HEK293 (cell line): ENCODE measurements around the gene PHACTR1.
A peak's percentile ranks its signal among the peaks of the same experiment; 100 is the strongest.
"Not testable (repeated sequence)": the region's sequence is repeated elsewhere in the genome, so short reads cannot be mapped to it uniquely, and the experiment has no call there.

Experiments
- CTCF ChIA-PET: fragments of 350-600 bp; formaldehyde crosslinking; extraction: SDS; loops from one replicate; lab custom pipeline; 2021; ENCODE audit warnings: antibody characterized with exemption; lab: Yijun Ruan, JAX
- POLR2A ChIA-PET: fragments of 300-600 bp; formaldehyde crosslinking; extraction: SDS; loops from one replicate; lab custom pipeline; 2020; ENCODE audit warnings: antibody characterized with exemption, inconsistent platforms; lab: Yijun Ruan, JAX
- H3K27ac ChIP-seq: fragments of 200-500 bp; sonication (Bioruptor generic); 2 replicates; pipeline ENCODE4 v1.5.1; 2014; ENCODE audit warnings: low read depth, low read length, control low read depth, inconsistent platforms; ENCODE audit errors: extremely low read depth
- H3K36me3 ChIP-seq, 2 experiments: fragments of 200-500 bp in 1 of 2; sonication (Bioruptor generic) in 1 of 2; 1 replicate in 1 of 2; 2 replicates in 1 of 2; pipeline ENCODE4 v1.5.1; 2014 to 2017; ENCODE audit warnings: inconsistent platforms in 2 of 2, low read length in 2 of 2; ENCODE audit not compliant: control insufficient read depth in 2 of 2, insufficient read depth in 1 of 2
- H3K4me1 ChIP-seq: fragments of 200-500 bp; sonication (Bioruptor generic); 2 replicates; pipeline ENCODE4 v1.5.1; 2014; ENCODE audit warnings: mild to moderate bottlenecking, low read length, inconsistent platforms; ENCODE audit not compliant: control insufficient read depth, insufficient read depth
- H3K4me3 ChIP-seq: 2 replicates; pipeline ENCODE4 v1.5.1; 2011; ENCODE audit warnings: low read depth, mild to moderate bottlenecking, control low read depth, low read length, moderate library complexity
- H3K9me3 ChIP-seq: fragments of 200-500 bp; sonication (Bioruptor generic); 2 replicates; pipeline ENCODE4 v1.5.1; 2014; ENCODE audit warnings: low read depth, low read length, inconsistent platforms; ENCODE audit not compliant: control insufficient read depth, insufficient read depth
- ATF2 ChIP-seq: fragments of 450-650 bp; formaldehyde crosslinking; IDR thresholded peaks from 2 replicates; pipeline ENCODE4 v1.5.1; 2016; ENCODE audit warnings: missing biosample characterization, missing genetic modification characterization, low read depth
- GLIS1 ChIP-seq: fragments of 450-650 bp; formaldehyde crosslinking; IDR thresholded peaks from 2 replicates; pipeline ENCODE4 v1.5.1; 2016; ENCODE audit warnings: missing biosample characterization, missing genetic modification characterization
- PRDM2 ChIP-seq: fragments of 450-650 bp; formaldehyde crosslinking; IDR thresholded peaks from 2 replicates; pipeline ENCODE4 v1.5.1; 2016; ENCODE audit warnings: missing biosample characterization, missing genetic modification characterization, borderline replicate concordance
- ZNF133 ChIP-seq: fragments of 450-650 bp; formaldehyde crosslinking; IDR thresholded peaks from 2 replicates; pipeline ENCODE4 v1.5.1; 2016; ENCODE audit warnings: missing biosample characterization, missing genetic modification characterization
- ZNF169 ChIP-seq: fragments of 450-650 bp; formaldehyde crosslinking; IDR thresholded peaks from 2 replicates; pipeline ENCODE4 v1.5.1; 2016; ENCODE audit warnings: missing biosample characterization, missing genetic modification characterization
- ZNF239 ChIP-seq: fragments of 450-650 bp; formaldehyde crosslinking; IDR thresholded peaks from 2 replicates; pipeline ENCODE4 v1.5.1; 2016; ENCODE audit warnings: missing biosample characterization, missing genetic modification characterization
- ZNF529 ChIP-seq: fragments of 450-650 bp; formaldehyde crosslinking; IDR thresholded peaks from 2 replicates; pipeline ENCODE4 v1.5.1; 2017; ENCODE audit warnings: missing genetic modification characterization, missing biosample characterization; ENCODE audit not compliant: insufficient replicate concordance
- ZNF549 ChIP-seq: fragments of 450-650 bp; IDR thresholded peaks from 2 replicates; pipeline ENCODE4 v1.5.1; 2018; ENCODE audit warnings: missing biosample characterization, missing genetic modification characterization, mild to moderate bottlenecking, inconsistent platforms, moderate library complexity
- ZNF560 ChIP-seq: fragments of 450-650 bp; formaldehyde crosslinking; IDR thresholded peaks from 2 replicates; pipeline ENCODE4 v1.5.1; 2017; ENCODE audit warnings: missing biosample characterization, missing genetic modification characterization, borderline replicate concordance
- ZNF624 ChIP-seq: fragments of 450-650 bp; formaldehyde crosslinking; IDR thresholded peaks from 2 replicates; pipeline ENCODE4 v1.5.1; 2017; ENCODE audit warnings: missing biosample characterization, missing genetic modification characterization
- ZNF626 ChIP-seq: fragments of 450-650 bp; sonication (Bioruptor Pico); formaldehyde crosslinking; IDR thresholded peaks from 2 replicates; pipeline ENCODE4 v1.5.1; 2018; ENCODE audit warnings: missing biosample characterization, missing genetic modification characterization, inconsistent platforms
- ZNF645 ChIP-seq: fragments of 450-650 bp; formaldehyde crosslinking; IDR thresholded peaks from 2 replicates; pipeline ENCODE4; 2016; ENCODE audit warnings: missing biosample characterization, missing genetic modification characterization
- ZNF768 ChIP-seq: fragments of 450-650 bp; formaldehyde crosslinking; IDR thresholded peaks from 2 replicates; pipeline ENCODE4 v1.5.1; 2018; ENCODE audit warnings: missing biosample characterization, mild to moderate bottlenecking, missing genetic modification characterization
- ZNF777 ChIP-seq: fragments of 450-650 bp; formaldehyde crosslinking; IDR thresholded peaks from 2 replicates; pipeline ENCODE4 v1.5.1; 2017; ENCODE audit warnings: missing biosample characterization, missing genetic modification characterization, borderline replicate concordance
- TF ChIP-seq, protein P1 (sequence below): fragments of 450-650 bp; formaldehyde crosslinking; IDR thresholded peaks from 2 replicates; pipeline ENCODE4 v1.5.1; 2016; ENCODE audit warnings: missing biosample characterization, missing genetic modification characterization

PHACTR1 gene

GRCh38 chr6:13159300-13159699 is 442.7 kb downstream of the PHACTR1 start:
- POLR2A ChIA-PET, result no interaction called here
- TF ChIP-seq ZNF549 (no peak), ZNF645 (tag by site-specific recombination) (no peak), ZNF239 (tag by site-specific recombination) (no peak)
- TF ChIP-seq, protein P1, sequence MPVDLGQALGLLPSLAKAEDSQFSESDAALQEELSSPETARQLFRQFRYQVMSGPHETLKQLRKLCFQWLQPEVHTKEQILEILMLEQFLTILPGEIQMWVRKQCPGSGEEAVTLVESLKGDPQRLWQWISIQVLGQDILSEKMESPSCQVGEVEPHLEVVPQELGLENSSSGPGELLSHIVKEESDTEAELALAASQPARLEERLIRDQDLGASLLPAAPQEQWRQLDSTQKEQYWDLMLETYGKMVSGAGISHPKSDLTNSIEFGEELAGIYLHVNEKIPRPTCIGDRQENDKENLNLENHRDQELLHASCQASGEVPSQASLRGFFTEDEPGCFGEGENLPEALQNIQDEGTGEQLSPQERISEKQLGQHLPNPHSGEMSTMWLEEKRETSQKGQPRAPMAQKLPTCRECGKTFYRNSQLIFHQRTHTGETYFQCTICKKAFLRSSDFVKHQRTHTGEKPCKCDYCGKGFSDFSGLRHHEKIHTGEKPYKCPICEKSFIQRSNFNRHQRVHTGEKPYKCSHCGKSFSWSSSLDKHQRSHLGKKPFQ (tag by site-specific recombination), result no peak
- CTCF ChIA-PET, result no interaction called here

GRCh38 chr6:13159822-13160221 is 443.3 kb downstream of the PHACTR1 start:
- H3K27ac ChIP-seq, POLR2A ChIA-PET, H3K4me1 ChIP-seq, H3K36me3 ChIP-seq, H3K4me3 ChIP-seq, H3K9me3 ChIP-seq: not testable (repeated sequence)
- TF ChIP-seq ATF2 (tag by site-specific recombination), result 0 out of 2 replicates have a peak, but pooled peaks have one; percentile 56
- CTCF ChIA-PET, result interaction anchor here (0.6 kb wide), 1 partner anchor 490 kb away, joined by 3 read pairs; no protein-coding TSS in a partner anchor

More at GRCh38 chr6:13159300-13159699, 442.7 kb downstream of the PHACTR1 start:
- Histone ChIP-seq H3K9me3 (no peaks in the 10 kb centered on the region), H3K4me1 (no peaks in the 10 kb centered on the region), H3K27ac (no peak overlapping the region), H3K4me3 (no peak overlapping the region), H3K36me3 (no peaks in the 10 kb centered on the region)

DNA sequence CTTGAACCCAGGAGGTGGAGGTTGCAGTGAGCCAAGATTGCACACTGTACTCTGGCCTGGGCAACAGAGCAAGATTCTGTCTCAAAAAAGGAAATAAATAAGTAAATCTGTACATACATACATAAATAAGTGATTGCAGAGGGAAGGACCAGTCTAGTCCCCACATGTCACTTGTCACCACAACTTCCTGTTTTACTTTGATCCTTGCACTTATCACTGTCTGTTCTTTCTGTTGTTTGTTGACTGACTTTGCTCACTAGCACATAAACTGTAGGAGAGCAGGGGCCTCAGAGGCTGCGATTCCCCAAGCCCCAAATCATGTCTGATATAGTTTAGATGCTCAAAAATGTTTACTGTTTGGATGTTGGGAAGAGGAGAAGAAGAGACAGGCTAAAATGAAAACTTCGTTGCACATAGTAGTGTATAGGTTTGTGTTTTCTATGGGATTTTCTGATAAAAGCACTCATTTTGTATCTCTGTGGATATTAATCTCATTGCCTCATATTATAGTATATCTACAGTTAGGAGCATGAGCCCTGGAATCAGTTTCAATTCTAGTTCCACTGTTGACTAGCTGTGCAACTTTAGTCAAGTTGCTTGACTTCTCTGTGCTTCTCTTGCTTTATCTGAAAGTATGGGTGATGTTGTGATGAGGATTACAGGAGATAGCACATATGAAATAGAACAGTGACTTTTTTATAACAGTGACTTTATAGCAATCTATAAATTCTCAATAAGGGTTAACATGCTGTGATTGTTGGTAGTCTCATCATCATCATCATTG is 446.8 kb downstream of the PHACTR1 start:
- ChIA-PET CTCF (interaction anchor here (0.6 kb wide), 1 partner anchor 787 kb away, joined by 3 read pairs; no protein-coding TSS in a partner anchor), POLR2A (no interaction called here)
- TF ChIP-seq ZNF133 (tag by site-specific recombination) (no peak), ZNF626 (tag by site-specific recombination) (no peak), ZNF529 (tag by site-specific recombination) (no peak), ZNF768 (tag by site-specific recombination) (peak; percentile 76; the same call in 1 of the 2 replicates), ZNF169 (tag by site-specific recombination) (no peak)
- no peaks in the 10 kb centered on the region for H3K9me3 ChIP-seq
- H3K4me1 ChIP-seq, result peaks cover 3% of the 10 kb centered on the region; the same call in 1 of the 2 replicates
- H3K4me3 ChIP-seq, result no peak overlapping the region
- no peak overlapping the region for H3K27ac ChIP-seq
- H3K36me3 ChIP-seq, result no peaks in the 10 kb centered on the region

DNA sequence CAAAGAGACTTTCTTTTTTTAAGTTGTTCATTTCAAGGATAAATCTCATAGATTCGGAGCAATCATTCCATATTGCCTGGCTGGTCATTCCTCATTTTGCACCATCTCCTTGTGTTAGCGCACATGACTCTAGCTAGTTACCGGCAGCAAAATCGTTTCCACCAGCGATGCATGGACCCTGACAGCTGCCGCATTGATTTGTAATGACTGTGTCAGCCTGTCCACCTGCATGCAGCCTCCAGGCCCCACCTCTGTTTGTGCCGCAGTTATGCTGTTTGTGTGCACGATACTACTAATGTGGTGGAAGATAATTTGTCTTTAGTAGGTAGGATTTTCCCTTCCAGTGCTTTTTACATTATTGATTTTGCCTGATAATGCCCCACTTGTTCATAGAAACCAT is 447.7 kb downstream of the PHACTR1 start:
- H3K27ac ChIP-seq, result no peak overlapping the region
- ChIA-PET CTCF (interaction anchor here (0.6 to 0.7 kb wide), 2 partner anchors 15 to 23 kb away, joined by 4 read pairs; no protein-coding TSS in a partner anchor), POLR2A (no interaction called here)
- H3K9me3 ChIP-seq, result no peaks in the 10 kb centered on the region
- no peak overlapping the region for H3K4me3 ChIP-seq
- H3K4me1 ChIP-seq, result peaks cover 3% of the 10 kb centered on the region; the same call in 1 of the 2 replicates
- no peaks in the 10 kb centered on the region for H3K36me3 ChIP-seq
- TF ChIP-seq ZNF777 (tag by site-specific recombination), result no peak
- TF ChIP-seq ZNF624 (tag by site-specific recombination), result no peak
- no peak for TF ChIP-seq GLIS1
- no peak for TF ChIP-seq ZNF560 (tag by site-specific recombination)
- no peak for TF ChIP-seq PRDM2 (tag by site-specific recombination)
